ENCODE measurements around the gene RNF169.

Gene RNF169

DNA sequence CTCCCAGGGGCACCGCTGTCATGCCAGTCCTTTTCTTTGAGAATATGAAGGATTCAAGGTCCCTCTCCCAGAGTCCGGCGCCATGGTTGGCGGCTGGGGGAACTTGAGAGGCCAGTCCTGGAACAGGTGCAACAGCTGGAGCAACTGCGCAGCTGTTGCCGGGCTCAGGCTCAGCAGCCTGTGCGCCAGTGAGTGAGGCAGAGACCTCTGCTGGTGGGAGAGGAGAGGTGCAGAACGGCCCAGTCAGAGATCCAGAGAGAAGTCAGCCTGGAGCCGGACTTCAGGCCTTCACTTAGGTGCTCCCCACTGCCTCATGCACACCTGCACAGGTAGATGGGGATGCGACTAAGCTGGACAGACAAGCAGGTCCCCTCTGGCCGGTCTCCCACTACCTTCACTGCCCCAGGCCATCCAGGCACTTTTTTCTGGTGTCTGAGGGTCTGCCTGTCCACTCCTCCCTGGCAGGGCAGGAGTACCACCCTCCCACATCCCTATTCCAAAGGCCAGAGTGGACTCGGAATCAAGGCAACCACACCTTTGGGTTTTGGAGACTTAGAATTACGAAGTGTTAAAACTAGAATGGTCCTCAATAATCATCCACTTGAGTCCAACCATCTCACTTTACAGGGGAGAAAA is 22.0 kb upstream of the RNF169 start:
- DNase-seq: peak in 2 of 3 donors; percentile 19 to 21
- H3K27me3 ChIP-seq (replicated peaks; ENCODE audit: control insufficient read depth, insufficient read depth, low read length, poor library complexity, severe bottlenecking): peaks cover 5% of the 10 kb centered on the region
- no peaks in the 10 kb centered on the region for H3K36me3 ChIP-seq (ENCODE audit: control insufficient read depth, insufficient read depth, low read length)
- H3K4me3 ChIP-seq (ENCODE audit: insufficient read depth, low read depth, low read length, poor library complexity, severe bottlenecking): no peak overlapping the region
- H3K9me3 ChIP-seq (ENCODE audit: control insufficient read depth, low read length): no peaks in the 10 kb centered on the region
- no peak overlapping the region for H3K27ac ChIP-seq (ENCODE audit: insufficient read depth, low read length, poor library complexity, severe bottlenecking)
- H3K4me1 ChIP-seq (ENCODE audit: control insufficient read depth, insufficient read depth, low read length, poor library complexity, severe bottlenecking): peaks cover 8% of the 10 kb centered on the region

DNA sequence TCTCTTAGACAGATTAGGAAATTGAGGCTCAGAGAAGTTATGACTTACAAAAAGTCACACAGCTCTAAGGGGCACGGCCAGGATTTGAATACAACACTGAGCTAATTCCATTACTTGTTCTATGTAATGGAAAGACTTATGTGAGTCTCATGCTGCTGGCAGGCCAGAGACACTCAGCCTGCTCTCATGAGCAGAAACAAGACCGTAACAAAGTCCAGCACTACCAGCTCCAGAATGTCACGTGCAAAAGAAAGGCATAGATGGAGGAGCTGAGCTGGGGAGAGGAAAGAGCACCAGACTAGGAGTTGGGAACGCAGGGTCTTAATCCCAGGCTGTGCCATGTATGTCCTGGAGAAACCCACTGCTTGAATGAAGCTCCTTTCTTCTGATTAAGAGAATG is 19.3 kb upstream of the RNF169 start:
- peaks cover 16% of the 10 kb centered on the region for H3K27me3 ChIP-seq (replicated peaks; ENCODE audit: control insufficient read depth, insufficient read depth, low read length, poor library complexity, severe bottlenecking)
- peaks cover 13% of the 10 kb centered on the region for H3K4me1 ChIP-seq (ENCODE audit: control insufficient read depth, insufficient read depth, low read length, poor library complexity, severe bottlenecking)
- no peaks in the 10 kb centered on the region for H3K9me3 ChIP-seq (ENCODE audit: control insufficient read depth, low read length)
- no peaks in the 10 kb centered on the region for H3K36me3 ChIP-seq (ENCODE audit: control insufficient read depth, insufficient read depth, low read length)
- H3K4me3 ChIP-seq (ENCODE audit: insufficient read depth, low read depth, low read length, poor library complexity, severe bottlenecking): no peak overlapping the region
- no peak overlapping the region for H3K27ac ChIP-seq (ENCODE audit: insufficient read depth, low read length, poor library complexity, severe bottlenecking)
- DNase-seq: no peak

DNA sequence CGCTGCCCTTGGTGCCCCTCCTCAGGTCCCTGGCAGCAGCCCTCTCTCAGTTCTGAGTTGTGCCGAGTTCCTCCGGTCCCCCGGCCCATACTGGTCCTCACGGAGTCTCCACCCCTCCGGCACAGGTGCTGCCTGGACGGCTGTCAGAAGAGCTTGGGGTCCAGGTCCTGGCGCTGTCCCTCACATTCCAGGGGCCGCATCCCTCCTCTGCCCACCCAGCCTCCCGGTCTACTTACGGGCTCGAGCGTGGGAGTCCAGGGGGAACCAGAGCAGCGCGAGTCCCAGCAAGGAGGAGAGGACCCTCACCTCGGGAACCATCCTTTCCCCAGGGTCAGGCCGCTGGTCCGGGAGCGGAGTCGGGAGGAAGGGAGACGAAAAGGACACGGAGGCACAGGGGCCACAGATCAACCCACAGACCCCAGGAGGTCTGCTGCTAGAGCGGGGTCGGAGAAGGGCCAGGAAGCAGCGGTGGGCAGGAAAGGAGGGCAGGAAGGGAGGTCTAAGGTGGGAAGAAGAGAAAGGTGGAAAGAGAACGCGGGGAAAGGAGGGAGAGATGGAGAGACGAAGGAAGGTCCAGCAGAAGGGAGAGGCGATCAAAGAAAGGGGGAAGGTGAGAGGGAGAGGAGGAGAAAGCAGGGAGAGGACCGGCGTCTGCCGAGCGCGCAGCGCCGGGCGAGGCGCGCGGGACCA is 17.9 kb upstream of the RNF169 start:
- H3K36me3 ChIP-seq (ENCODE audit: control insufficient read depth, insufficient read depth, low read length): no peaks in the 10 kb centered on the region
- H3K4me3 ChIP-seq (ENCODE audit: insufficient read depth, low read depth, low read length, poor library complexity, severe bottlenecking): no peak overlapping the region
- H3K27me3 ChIP-seq (replicated peaks; ENCODE audit: control insufficient read depth, insufficient read depth, low read length, poor library complexity, severe bottlenecking): peaks cover 16% of the 10 kb centered on the region
- no peak for DNase-seq
- no peak overlapping the region for H3K27ac ChIP-seq (ENCODE audit: insufficient read depth, low read length, poor library complexity, severe bottlenecking)
- H3K4me1 ChIP-seq (ENCODE audit: control insufficient read depth, insufficient read depth, low read length, poor library complexity, severe bottlenecking): peaks cover 13% of the 10 kb centered on the region
- no peaks in the 10 kb centered on the region for H3K9me3 ChIP-seq (ENCODE audit: control insufficient read depth, low read length)

DNA sequence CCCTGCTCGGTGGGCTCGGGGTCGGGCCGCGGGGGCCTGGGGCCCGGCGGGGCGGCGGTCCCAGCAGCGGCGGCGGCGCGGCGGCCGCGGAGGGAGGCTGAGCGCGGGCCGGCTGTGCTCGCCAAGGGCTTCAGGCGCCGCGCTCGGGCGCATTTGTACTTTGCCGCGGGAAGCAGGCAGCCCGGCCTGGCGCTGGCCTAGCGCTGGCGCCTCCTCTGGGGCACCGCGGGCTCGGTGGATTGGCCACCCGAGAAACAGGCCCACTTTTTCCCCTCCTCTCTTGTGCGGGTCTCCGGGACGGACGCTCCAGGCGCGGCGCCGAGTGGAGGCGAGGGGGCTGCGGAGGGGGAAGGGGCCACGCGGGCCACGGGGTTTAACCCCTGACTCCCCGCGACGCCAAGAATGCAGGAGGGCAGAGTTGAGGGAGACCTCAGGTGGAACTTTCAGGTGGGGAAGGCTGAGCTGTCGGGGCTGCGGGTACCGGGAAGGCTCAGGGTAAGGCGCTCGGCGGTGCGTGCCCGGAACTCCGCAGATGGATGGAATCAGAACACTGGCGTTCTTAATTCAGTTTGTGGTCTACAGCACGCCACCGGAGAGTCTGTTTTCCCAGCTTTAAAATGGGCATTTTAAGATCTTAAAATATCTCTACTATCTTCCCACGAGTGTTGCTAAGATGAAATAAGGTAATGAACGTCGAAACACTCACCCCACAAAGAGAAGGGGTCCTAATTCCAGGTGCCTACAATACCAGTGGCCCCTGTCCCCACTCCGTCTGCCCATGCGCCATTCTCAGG is 17.2 kb upstream of the RNF169 start, which contains the start of gene CHRDL2:
CHRDL2 (minus strand) TSS at position 126 of the 794 bp plus-strand sequence. CDS start 538 bp downstream, outside the sequence.
- no peak within 1 kb of the TSS for H3K27ac ChIP-seq (ENCODE audit: insufficient read depth, low read length, poor library complexity, severe bottlenecking)
- no peaks in the 10 kb centered on the region for H3K36me3 ChIP-seq (ENCODE audit: control insufficient read depth, insufficient read depth, low read length)
- H3K4me3 ChIP-seq (ENCODE audit: insufficient read depth, low read depth, low read length, poor library complexity, severe bottlenecking): no peak within 1 kb of the TSS
- no peak for DNase-seq
- no peaks in the 10 kb centered on the region for H3K9me3 ChIP-seq (ENCODE audit: control insufficient read depth, low read length)
- H3K4me1 ChIP-seq (ENCODE audit: control insufficient read depth, insufficient read depth, low read length, poor library complexity, severe bottlenecking): peaks cover 9% of the 10 kb centered on the region
- H3K27me3 ChIP-seq (replicated peaks; ENCODE audit: control insufficient read depth, insufficient read depth, low read length, poor library complexity, severe bottlenecking): peaks cover 16% of the 10 kb centered on the region

DNA sequence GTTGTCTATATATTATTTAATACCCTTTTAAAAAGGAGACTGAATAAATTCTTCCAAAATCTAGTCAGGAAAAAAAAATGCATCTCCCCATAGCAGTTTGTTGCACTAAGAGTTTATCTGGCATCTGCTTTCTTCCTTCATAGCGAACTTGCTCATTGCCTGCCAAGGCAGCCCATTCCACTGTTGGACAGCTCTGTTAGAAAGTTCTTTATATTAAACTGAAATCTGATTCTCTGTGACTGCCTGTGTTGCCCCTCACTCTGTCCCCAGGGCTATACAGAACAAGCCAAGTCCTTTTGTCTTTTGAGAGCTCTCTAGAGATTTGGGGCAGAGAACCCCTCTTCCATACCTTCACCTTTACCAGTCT is 14.1 kb upstream of the RNF169 start:
- Histone ChIP-seq H3K36me3 (ENCODE audit: control insufficient read depth, insufficient read depth, low read length) (no peaks in the 10 kb centered on the region), H3K27ac (ENCODE audit: insufficient read depth, low read length, poor library complexity, severe bottlenecking) (no peak overlapping the region), H3K27me3 (replicated peaks; ENCODE audit: control insufficient read depth, insufficient read depth, low read length, poor library complexity, severe bottlenecking) (peaks cover 16% of the 10 kb centered on the region), H3K9me3 (ENCODE audit: control insufficient read depth, low read length) (no peaks in the 10 kb centered on the region), H3K4me1 (ENCODE audit: control insufficient read depth, insufficient read depth, low read length, poor library complexity, severe bottlenecking) (peaks cover 9% of the 10 kb centered on the region), H3K4me3 (ENCODE audit: insufficient read depth, low read depth, low read length, poor library complexity, severe bottlenecking) (no peak overlapping the region)
- no peak for DNase-seq

DNA sequence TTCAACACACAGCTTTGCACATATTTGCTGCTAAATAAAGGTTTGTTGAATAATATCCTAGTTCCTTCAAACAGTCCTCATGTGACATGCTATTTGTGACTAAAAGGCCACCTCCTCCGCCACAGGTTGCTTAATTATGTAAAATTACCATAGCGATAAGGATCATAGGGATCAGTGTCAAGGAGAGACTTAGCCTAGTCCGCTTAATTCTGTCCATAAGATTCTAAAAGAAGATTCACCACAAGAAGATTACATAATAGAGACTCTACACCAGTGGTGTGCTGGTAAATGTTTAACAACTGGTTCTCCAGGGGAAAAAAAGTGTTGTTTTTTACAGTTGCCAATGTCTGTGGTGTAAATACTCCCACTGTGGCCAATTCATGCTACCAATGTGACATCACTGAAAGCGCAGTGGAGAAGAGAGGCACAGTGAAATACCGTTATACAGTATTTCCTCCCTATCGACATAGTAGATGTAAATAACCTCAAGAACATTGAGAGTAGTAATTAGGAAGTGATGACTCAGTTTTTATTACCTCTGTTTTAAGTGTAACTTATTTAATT is 13.2 kb upstream of the RNF169 start:
- Histone ChIP-seq H3K27ac (ENCODE audit: insufficient read depth, low read length, poor library complexity, severe bottlenecking) (no peak overlapping the region), H3K36me3 (ENCODE audit: control insufficient read depth, insufficient read depth, low read length) (no peaks in the 10 kb centered on the region), H3K9me3 (ENCODE audit: control insufficient read depth, low read length) (no peaks in the 10 kb centered on the region), H3K27me3 (replicated peaks; ENCODE audit: control insufficient read depth, insufficient read depth, low read length, poor library complexity, severe bottlenecking) (peaks cover 15% of the 10 kb centered on the region), H3K4me3 (ENCODE audit: insufficient read depth, low read depth, low read length, poor library complexity, severe bottlenecking) (no peak overlapping the region), H3K4me1 (ENCODE audit: control insufficient read depth, insufficient read depth, low read length, poor library complexity, severe bottlenecking) (peaks cover 9% of the 10 kb centered on the region)
- no peak for DNase-seq

DNA sequence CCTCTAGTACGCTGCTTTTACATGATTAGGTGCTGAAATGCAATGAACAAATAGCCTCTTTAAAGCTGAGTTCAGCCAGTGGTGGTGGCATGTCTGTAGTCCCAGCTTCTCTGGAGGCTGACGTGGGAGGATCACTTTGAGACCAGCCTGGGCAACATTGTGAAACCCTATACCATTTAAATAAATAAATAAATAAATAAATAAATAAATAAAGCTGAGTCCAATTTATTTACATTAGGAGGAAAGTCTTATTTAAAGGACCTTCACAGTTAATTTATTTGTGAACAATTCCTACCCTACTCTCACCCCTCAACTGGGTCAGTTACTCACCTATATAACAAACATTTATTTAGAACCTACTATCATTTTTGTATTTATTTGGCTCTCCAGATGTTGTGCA is 12.6 kb upstream of the RNF169 start:
- no peaks in the 10 kb centered on the region for H3K36me3 ChIP-seq (ENCODE audit: control insufficient read depth, insufficient read depth, low read length)
- peaks cover 9% of the 10 kb centered on the region for H3K4me1 ChIP-seq (ENCODE audit: control insufficient read depth, insufficient read depth, low read length, poor library complexity, severe bottlenecking)
- DNase-seq: no peak
- H3K4me3 ChIP-seq (ENCODE audit: insufficient read depth, low read depth, low read length, poor library complexity, severe bottlenecking): no peak overlapping the region
- H3K27me3 ChIP-seq (replicated peaks; ENCODE audit: control insufficient read depth, insufficient read depth, low read length, poor library complexity, severe bottlenecking): peaks cover 11% of the 10 kb centered on the region
- no peak overlapping the region for H3K27ac ChIP-seq (ENCODE audit: insufficient read depth, low read length, poor library complexity, severe bottlenecking)
- no peaks in the 10 kb centered on the region for H3K9me3 ChIP-seq (ENCODE audit: control insufficient read depth, low read length)

DNA sequence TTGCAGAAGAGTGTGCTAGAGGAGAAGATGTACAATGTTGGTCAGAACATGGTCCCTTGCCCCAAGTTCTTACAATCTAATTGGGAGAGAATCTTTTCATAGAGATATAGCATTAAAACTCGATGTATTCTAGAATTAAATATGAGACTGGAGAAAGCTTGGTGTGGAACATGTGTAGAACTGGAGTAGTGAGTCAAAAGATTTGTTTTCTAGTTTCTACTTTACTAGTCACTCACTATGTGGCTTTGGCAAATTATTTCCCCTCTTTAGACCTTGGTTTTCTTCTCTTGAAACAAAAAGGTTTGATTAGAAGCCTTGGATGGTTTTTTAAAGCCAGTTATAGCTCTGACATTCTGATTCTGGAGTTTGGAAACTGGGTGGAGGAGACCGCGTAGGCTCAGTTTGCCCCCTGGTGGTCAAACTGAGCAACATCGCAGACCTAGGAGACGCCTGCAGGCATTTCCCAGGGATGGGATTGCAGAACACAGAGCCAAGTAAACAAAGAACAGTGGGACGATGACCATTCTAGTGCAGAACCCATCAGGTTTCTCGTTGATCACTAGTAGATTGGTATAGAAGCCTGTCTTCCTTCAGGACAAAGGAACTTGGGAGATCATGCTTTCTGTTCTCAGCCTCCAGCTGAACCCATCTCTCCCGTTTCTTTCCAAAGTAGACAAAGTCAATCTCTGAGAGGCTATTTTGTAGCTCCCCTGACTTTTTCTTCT is 8.9 kb upstream of the RNF169 start:
- no peak overlapping the region for H3K4me3 ChIP-seq (ENCODE audit: insufficient read depth, low read depth, low read length, poor library complexity, severe bottlenecking)
- no peaks in the 10 kb centered on the region for H3K9me3 ChIP-seq (ENCODE audit: control insufficient read depth, low read length)
- H3K36me3 ChIP-seq (ENCODE audit: control insufficient read depth, insufficient read depth, low read length): no peaks in the 10 kb centered on the region
- no peaks in the 10 kb centered on the region for H3K27me3 ChIP-seq (replicated peaks; ENCODE audit: control insufficient read depth, insufficient read depth, low read length, poor library complexity, severe bottlenecking)
- no peaks in the 10 kb centered on the region for H3K4me1 ChIP-seq (ENCODE audit: control insufficient read depth, insufficient read depth, low read length, poor library complexity, severe bottlenecking)
- no peak overlapping the region for H3K27ac ChIP-seq (ENCODE audit: insufficient read depth, low read length, poor library complexity, severe bottlenecking)
- DNase-seq: peak in 2 of 3 donors; percentile 8 to 25

DNA sequence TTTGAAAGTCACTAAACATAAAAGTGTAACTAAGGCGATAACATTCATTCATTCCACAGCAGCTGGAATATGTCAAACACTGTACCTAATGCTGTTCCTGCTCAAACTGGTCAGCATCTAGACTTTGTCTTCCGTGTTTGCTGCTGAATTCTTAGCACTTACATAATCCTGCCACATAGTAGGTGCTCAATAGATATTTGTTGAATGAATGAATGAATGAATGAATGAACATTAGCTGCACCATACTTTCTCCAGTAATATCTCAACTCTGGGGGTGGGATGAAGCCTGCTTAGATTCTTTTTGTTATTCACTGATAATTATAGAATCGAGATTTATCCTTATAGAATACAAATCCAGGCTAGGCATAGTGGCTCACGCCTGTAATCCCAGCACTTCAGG is 6.6 kb upstream of the RNF169 start:
- H3K9me3 ChIP-seq (ENCODE audit: control insufficient read depth, low read length): no peaks in the 10 kb centered on the region
- no peaks in the 10 kb centered on the region for H3K4me1 ChIP-seq (ENCODE audit: control insufficient read depth, insufficient read depth, low read length, poor library complexity, severe bottlenecking)
- no peaks in the 10 kb centered on the region for H3K36me3 ChIP-seq (ENCODE audit: control insufficient read depth, insufficient read depth, low read length)
- DNase-seq: no peak
- H3K27ac ChIP-seq (ENCODE audit: insufficient read depth, low read length, poor library complexity, severe bottlenecking): no peak overlapping the region
- no peaks in the 10 kb centered on the region for H3K27me3 ChIP-seq (replicated peaks; ENCODE audit: control insufficient read depth, insufficient read depth, low read length, poor library complexity, severe bottlenecking)
- no peak overlapping the region for H3K4me3 ChIP-seq (ENCODE audit: insufficient read depth, low read depth, low read length, poor library complexity, severe bottlenecking)

Data from effector memory CD4-positive, alpha-beta T cell (primary cell).